Neuronal stem cell (in vitro differentiated cells): ENCODE data around the gene FOXJ3.

Experiments used
- DNase-seq: peaks from one replicate; pipeline ENCODE4 v3.0.0-alpha.2; 2013; ENCODE audit warnings: low spot score
- H2AFZ ChIP-seq: one replicate; pipeline ENCODE4 v1.6.1; 2013; ENCODE audit warnings: mild to moderate bottlenecking, low read length, inconsistent platforms
- H2AK5ac ChIP-seq: 2 replicates; pipeline ENCODE4 v1.6.1; 2013; ENCODE audit warnings: low read depth, mild to moderate bottlenecking, inconsistent platforms, low read length, moderate library complexity, mixed read lengths
- H2BK120ac ChIP-seq: 2 replicates; pipeline ENCODE4 v1.6.1; 2013; ENCODE audit warnings: low read depth, mild to moderate bottlenecking, inconsistent platforms, low read length, moderate library complexity, mixed read lengths
- H2BK12ac ChIP-seq: one replicate; pipeline ENCODE4 v1.6.1; 2013; ENCODE audit warnings: low read length, inconsistent platforms
- H2BK15ac ChIP-seq: 2 replicates; pipeline ENCODE4 v1.6.1; 2013; ENCODE audit warnings: mild to moderate bottlenecking, low read length, inconsistent platforms, mixed read lengths
- H2BK5ac ChIP-seq: one replicate; pipeline ENCODE4 v1.6.1; 2013; ENCODE audit warnings: inconsistent platforms, mild to moderate bottlenecking, low read length, moderate library complexity
- H3K14ac ChIP-seq: one replicate; pipeline ENCODE4 v1.6.1; 2013; ENCODE audit warnings: low read length, inconsistent platforms
- H3K18ac ChIP-seq: 2 replicates; pipeline ENCODE4 v1.6.1; 2013; ENCODE audit warnings: low read length, inconsistent platforms
- H3K23ac ChIP-seq: 2 replicates; pipeline ENCODE4 v1.6.1; 2013; ENCODE audit warnings: low read depth, mild to moderate bottlenecking, mixed read lengths, low read length, inconsistent platforms; ENCODE audit not compliant: poor library complexity
- H3K27ac ChIP-seq: replicated peaks from 3 replicates; pipeline ENCODE4 v1.5.1; 2013; ENCODE audit warnings: low read length, inconsistent platforms
- H3K27me3 ChIP-seq, 3 experiments: 2 replicates each; pipeline ENCODE4 v1.6.1; 2013; ENCODE audit warnings: low read length in 3 of 3, mild to moderate bottlenecking in 2 of 3, inconsistent platforms in 1 of 3, low read depth in 1 of 3, mixed read lengths in 1 of 3, moderate library complexity in 1 of 3; ENCODE audit not compliant: control insufficient read depth in 3 of 3, insufficient read depth in 3 of 3
- H3K36me3 ChIP-seq, 2 donors: replicated peaks in 1 of 2; 2 replicates each; pipeline ENCODE4 v1.6.1; 2013; ENCODE audit warnings: low read length in 2 of 2; ENCODE audit not compliant: control insufficient read depth in 2 of 2, insufficient read depth in 2 of 2
- H3K4ac ChIP-seq: 2 replicates; pipeline ENCODE4 v1.6.1; 2013; ENCODE audit warnings: inconsistent platforms, mild to moderate bottlenecking, low read length, moderate library complexity
- H3K4me1 ChIP-seq, 2 donors: 1 replicate in 1 of 2; 2 replicates in 1 of 2; pipeline ENCODE4 v1.6.1; 2013; ENCODE audit warnings: low read length in 2 of 2, low read depth in 1 of 2; ENCODE audit not compliant: control insufficient read depth in 2 of 2, insufficient read depth in 1 of 2
- H3K4me2 ChIP-seq: one replicate; pipeline ENCODE4 v1.6.1; 2013; ENCODE audit warnings: mild to moderate bottlenecking, low read length, inconsistent platforms; ENCODE audit not compliant: insufficient read depth, poor library complexity, severe bottlenecking
- H3K4me3 ChIP-seq, 2 donors: 2 replicates each; pipeline ENCODE4 v1.5.1; 2013; ENCODE audit warnings: low read length in 2 of 2, mild to moderate bottlenecking in 2 of 2, inconsistent platforms in 1 of 2, moderate library complexity in 1 of 2
- H3K79me1 ChIP-seq: one replicate; pipeline ENCODE4 v1.6.1; 2013; ENCODE audit warnings: low read depth, mild to moderate bottlenecking, inconsistent platforms, low read length, moderate library complexity
- H3K9ac ChIP-seq: one replicate; pipeline ENCODE4 v1.6.1; 2013; ENCODE audit warnings: mild to moderate bottlenecking, low read depth, low read length, inconsistent platforms; ENCODE audit not compliant: poor library complexity
- H3K9me3 ChIP-seq, 2 donors: replicated peaks in 1 of 2; 2 replicates each; pipeline versions ENCODE3 to v1.6.1; 2013; ENCODE audit warnings: low read length in 2 of 2, mild to moderate bottlenecking in 2 of 2, inconsistent platforms in 1 of 2, low read depth in 1 of 2, mixed read lengths in 1 of 2, moderate library complexity in 1 of 2; ENCODE audit not compliant: control insufficient read depth in 2 of 2, insufficient read depth in 1 of 2
- H4K8ac ChIP-seq: one replicate; pipeline ENCODE4 v1.6.1; 2013; ENCODE audit warnings: low read depth, mild to moderate bottlenecking, inconsistent platforms, low read length, moderate library complexity
- H4K91ac ChIP-seq: one replicate; pipeline ENCODE4 v1.6.1; 2013; ENCODE audit warnings: low read length, low read depth, mild to moderate bottlenecking, inconsistent platforms; ENCODE audit not compliant: poor library complexity
- WGBS, 2 donors: extraction: QIAGEN DNeasy Blood & Tissue Kit; methylation state at CpG; one replicate each; pipeline ENCODE4 v1.1.7; 2013; ENCODE audit warnings: missing lambda C conversion rate in 2 of 2, mixed read lengths in 1 of 2; ENCODE audit not compliant: insufficient read length in 2 of 2, insufficient replicate concordance in 1 of 2; ENCODE audit errors: extremely low coverage in 2 of 2; 5-methylcytosine and 5-hydroxymethylcytosine counted together

FOXJ3 gene

GRCh38 chr1:42179275-42179674, 155.8 kb downstream of the FOXJ3 start:
- H3K27ac ChIP-seq = no peak overlapping the region
- H3K14ac ChIP-seq = no peak overlapping the region
- H3K4ac ChIP-seq = no peak overlapping the region
- no peak overlapping the region for H3K4me3 ChIP-seq
- peaks cover 10 to 57% of the 10 kb centered on the region in 2 donors for H3K36me3 ChIP-seq
- DNase-seq = no peak
- no peaks in the 10 kb centered on the region for H3K79me1 ChIP-seq
- no peak overlapping the region for H2AFZ ChIP-seq
- H3K9ac ChIP-seq = no peak overlapping the region
- no CpG with 5 or more reads among the region's 2 CpGs for WGBS, 2 donors
- no peak overlapping the region for H3K4me2 ChIP-seq
- no peak overlapping the region for H3K18ac ChIP-seq
- no peak overlapping the region for H3K23ac ChIP-seq
- no peaks in the 10 kb centered on the region for H3K4me1 ChIP-seq
- no peak overlapping the region for H4K8ac ChIP-seq
- no peak overlapping the region for H2BK5ac ChIP-seq
- no peak overlapping the region for H2AK5ac ChIP-seq
- no peak overlapping the region for H4K91ac ChIP-seq
- no peaks in the 10 kb centered on the region for H3K27me3 ChIP-seq
- no peak overlapping the region for H2BK12ac ChIP-seq
- no peak overlapping the region for H2BK15ac ChIP-seq
- no peak overlapping the region for H2BK120ac ChIP-seq
- H3K9me3 ChIP-seq = no peaks in the 10 kb centered on the region

GRCh38 chr1:42178249-42178648, 156.8 kb downstream of the FOXJ3 start:
- Histone ChIP-seq H3K9me3 (no peaks in the 10 kb centered on the region), H3K4me3 (no peak overlapping the region), H2AK5ac (no peak overlapping the region), H3K4me2 (no peak overlapping the region), H3K36me3 (peaks cover 10 to 48% of the 10 kb centered on the region in 2 donors), H3K23ac (no peak overlapping the region), H3K4me1 (peaks cover 0 to 2% of the 10 kb centered on the region in 2 donors), H3K14ac (no peak overlapping the region), H2BK120ac (no peak overlapping the region), H2BK5ac (no peak overlapping the region), H2BK15ac (no peak overlapping the region), H3K79me1 (no peaks in the 10 kb centered on the region), H3K18ac (no peak overlapping the region), H4K91ac (no peak overlapping the region), H3K27me3 (no peaks in the 10 kb centered on the region), H2BK12ac (no peak overlapping the region), H3K4ac (no peak overlapping the region), H2AFZ (no peak overlapping the region), H4K8ac (no peak overlapping the region), H3K9ac (no peak overlapping the region), H3K27ac (no peak overlapping the region)
- no CpG with 5 or more reads among the region's 3 CpGs for WGBS, 2 donors
- no peak for DNase-seq

GRCh38 chr1:42177541-42177981, 157.5 kb downstream of the FOXJ3 start:
- H3K18ac ChIP-seq = no peak overlapping the region
- H3K4me3 ChIP-seq = no peak overlapping the region
- no peak overlapping the region for H2AK5ac ChIP-seq
- H2BK5ac ChIP-seq = no peak overlapping the region
- no peak overlapping the region for H3K27ac ChIP-seq
- no peak overlapping the region for H4K8ac ChIP-seq
- no peak overlapping the region for H2BK12ac ChIP-seq
- no peak overlapping the region for H4K91ac ChIP-seq
- no peak for DNase-seq
- H3K4me1 ChIP-seq = peaks cover under 1 to 2% of the 10 kb centered on the region in 2 donors
- H3K14ac ChIP-seq = no peak overlapping the region
- no peak overlapping the region for H3K9ac ChIP-seq
- H3K9me3 ChIP-seq = no peaks in the 10 kb centered on the region
- H3K27me3 ChIP-seq = no peaks in the 10 kb centered on the region
- H3K79me1 ChIP-seq = no peaks in the 10 kb centered on the region
- H3K23ac ChIP-seq = no peak overlapping the region
- no peak overlapping the region for H3K4ac ChIP-seq
- no peak overlapping the region for H2AFZ ChIP-seq
- no peak overlapping the region for H2BK15ac ChIP-seq
- 100% methylated on average over 4 of the region's 6 CpGs; no CpG with 5 or more reads in 1 of the 2 donors for WGBS, 2 donors
- no peak overlapping the region for H2BK120ac ChIP-seq
- no peak overlapping the region for H3K4me2 ChIP-seq
- H3K36me3 ChIP-seq = peaks cover 10 to 43% of the 10 kb centered on the region in 2 donors

- Histone ChIP-seq H3K14ac (no peak overlapping the region), H3K79me1 (no peaks in the 10 kb centered on the region), H3K4me3 (no peak overlapping the region), H3K23ac (no peak overlapping the region), H3K27ac (no peak overlapping the region), H4K8ac (no peak overlapping the region), H3K4me2 (no peak overlapping the region), H3K36me3 (peaks cover 10 to 40% of the 10 kb centered on the region in 2 donors), H3K9me3 (no peaks in the 10 kb centered on the region), H3K27me3 (no peaks in the 10 kb centered on the region), H2BK120ac (no peak overlapping the region), H2BK15ac (no peak overlapping the region), H3K4me1 (peaks cover 2 to 5% of the 10 kb centered on the region in 2 donors), H2AK5ac (no peak overlapping the region), H4K91ac (no peak overlapping the region), H3K18ac (no peak overlapping the region), H2BK12ac (no peak overlapping the region), H3K4ac (no peak overlapping the region), H3K9ac (no peak overlapping the region), H2BK5ac (no peak overlapping the region), H2AFZ (no peak overlapping the region)
- WGBS, 2 donors = no CpG with 5 or more reads among the region's 4 CpGs
- peak; percentile 21 for DNase-seq
Observed at GRCh38 chr1:42176902-42177519, 158.0 kb downstream of the FOXJ3 start.
